ENCODE data around the gene PHKB.
"Not testable (repeated sequence)": the region's sequence is repeated elsewhere in the genome, so short reads cannot be mapped to it uniquely, and the experiment has no call there.

PHKB gene

DNA sequence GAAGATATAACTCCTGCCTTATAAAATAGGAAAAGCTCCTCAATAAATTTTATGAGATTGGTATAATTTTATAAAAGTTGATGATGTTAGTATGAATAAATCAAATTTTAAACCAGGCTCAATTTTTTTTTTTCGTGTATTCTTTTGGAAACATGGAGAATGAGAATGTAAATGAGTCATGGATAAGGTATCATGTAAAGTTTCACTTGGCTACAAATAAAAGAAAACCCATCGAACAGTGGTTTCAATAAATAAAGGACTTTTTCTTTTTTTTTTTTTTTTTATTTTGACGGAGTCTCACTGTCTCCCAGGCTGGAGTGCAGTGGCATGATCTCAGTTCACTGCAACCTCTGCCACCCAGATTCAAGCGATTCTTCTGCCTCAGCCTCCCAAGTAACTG, 67.3 kb downstream of the PHKB start:
- Histone ChIP-seq H3K4me1 (ENCODE audit: low read length) (peaks cover 6% of the 10 kb centered on the region), H3K4me3 (ENCODE audit: low read length) (no peak overlapping the region), H3F3A (ENCODE audit: insufficient read depth, low read length) (0 out of 2 replicates have a peak, but pooled peaks cover 3% of the 10 kb centered on the region), H3K9me2 (replicated peaks; ENCODE audit: insufficient read depth, low read length) (no peaks in the 10 kb centered on the region), H3K27me3 (replicated peaks; ENCODE audit: insufficient read depth, low read length) (no peaks in the 10 kb centered on the region), H4K20me1 (ENCODE audit: insufficient read depth, low read length) (no peaks in the 10 kb centered on the region), H3K36me3 (replicated peaks; ENCODE audit: insufficient read depth, low read length) (no peaks in the 10 kb centered on the region), H3K27ac (ENCODE audit: low read length) (no peak overlapping the region), H3K79me2 (ENCODE audit: low read length) (no peaks in the 10 kb centered on the region; the same call in 1 of the 2 replicates), H2AFZ (ENCODE audit: low read length) (no peak overlapping the region), H3K9ac (ENCODE audit: low read length) (no peak overlapping the region), H3K9me3 (replicated peaks; ENCODE audit: insufficient read depth, low read length) (no peaks in the 10 kb centered on the region), H3K4me2 (ENCODE audit: low read depth, low read length) (no peak overlapping the region)
- no peak for TF ChIP-seq EZH2phosphoT487 (IDR thresholded peaks at IDR 0.05; ENCODE audit: low read length)
- no peak for TF ChIP-seq EZH2 (optimal IDR thresholded peaks at IDR 0.05; ENCODE audit: low read depth, low read length)
- TF ChIP-seq, protein P1, sequence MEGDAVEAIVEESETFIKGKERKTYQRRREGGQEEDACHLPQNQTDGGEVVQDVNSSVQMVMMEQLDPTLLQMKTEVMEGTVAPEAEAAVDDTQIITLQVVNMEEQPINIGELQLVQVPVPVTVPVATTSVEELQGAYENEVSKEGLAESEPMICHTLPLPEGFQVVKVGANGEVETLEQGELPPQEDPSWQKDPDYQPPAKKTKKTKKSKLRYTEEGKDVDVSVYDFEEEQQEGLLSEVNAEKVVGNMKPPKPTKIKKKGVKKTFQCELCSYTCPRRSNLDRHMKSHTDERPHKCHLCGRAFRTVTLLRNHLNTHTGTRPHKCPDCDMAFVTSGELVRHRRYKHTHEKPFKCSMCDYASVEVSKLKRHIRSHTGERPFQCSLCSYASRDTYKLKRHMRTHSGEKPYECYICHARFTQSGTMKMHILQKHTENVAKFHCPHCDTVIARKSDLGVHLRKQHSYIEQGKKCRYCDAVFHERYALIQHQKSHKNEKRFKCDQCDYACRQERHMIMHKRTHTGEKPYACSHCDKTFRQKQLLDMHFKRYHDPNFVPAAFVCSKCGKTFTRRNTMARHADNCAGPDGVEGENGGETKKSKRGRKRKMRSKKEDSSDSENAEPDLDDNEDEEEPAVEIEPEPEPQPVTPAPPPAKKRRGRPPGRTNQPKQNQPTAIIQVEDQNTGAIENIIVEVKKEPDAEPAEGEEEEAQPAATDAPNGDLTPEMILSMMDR (IDR thresholded peaks at IDR 0.05; ENCODE audit: low read length): no peak
- no peak for DNase-seq

GRCh38 chr16:47533744-47534292, 72.7 kb downstream of the PHKB start:
- no peak overlapping the region for H2AFZ ChIP-seq (ENCODE audit: low read length)
- no peak overlapping the region for H3K27ac ChIP-seq (ENCODE audit: low read length)
- no peak overlapping the region for H3K4me2 ChIP-seq (ENCODE audit: low read depth, low read length)
- TF ChIP-seq EZH2 (optimal IDR thresholded peaks at IDR 0.05; ENCODE audit: low read depth, low read length) (no peak), EZH2phosphoT487 (IDR thresholded peaks at IDR 0.05; ENCODE audit: low read length) (no peak)
- TF ChIP-seq, protein P1 (IDR thresholded peaks at IDR 0.05; ENCODE audit: low read length): no peak
- no peak overlapping the region for H3K4me3 ChIP-seq (ENCODE audit: low read length)
- no peak for DNase-seq
- H3K9ac ChIP-seq (ENCODE audit: low read length): no peak overlapping the region
- no peaks in the 10 kb centered on the region for H3K9me3 ChIP-seq (replicated peaks; ENCODE audit: insufficient read depth, low read length)
- H3K4me1 ChIP-seq (ENCODE audit: low read length): no peaks in the 10 kb centered on the region
- no peaks in the 10 kb centered on the region for H3F3A ChIP-seq (ENCODE audit: insufficient read depth, low read length)
- H3K9me2 ChIP-seq (replicated peaks; ENCODE audit: insufficient read depth, low read length): no peaks in the 10 kb centered on the region
- no peaks in the 10 kb centered on the region for H3K27me3 ChIP-seq (replicated peaks; ENCODE audit: insufficient read depth, low read length)
- no peaks in the 10 kb centered on the region for H3K36me3 ChIP-seq (replicated peaks; ENCODE audit: insufficient read depth, low read length)
- H4K20me1 ChIP-seq (ENCODE audit: insufficient read depth, low read length): no peaks in the 10 kb centered on the region
- H3K79me2 ChIP-seq (ENCODE audit: low read length): no peaks in the 10 kb centered on the region

DNA sequence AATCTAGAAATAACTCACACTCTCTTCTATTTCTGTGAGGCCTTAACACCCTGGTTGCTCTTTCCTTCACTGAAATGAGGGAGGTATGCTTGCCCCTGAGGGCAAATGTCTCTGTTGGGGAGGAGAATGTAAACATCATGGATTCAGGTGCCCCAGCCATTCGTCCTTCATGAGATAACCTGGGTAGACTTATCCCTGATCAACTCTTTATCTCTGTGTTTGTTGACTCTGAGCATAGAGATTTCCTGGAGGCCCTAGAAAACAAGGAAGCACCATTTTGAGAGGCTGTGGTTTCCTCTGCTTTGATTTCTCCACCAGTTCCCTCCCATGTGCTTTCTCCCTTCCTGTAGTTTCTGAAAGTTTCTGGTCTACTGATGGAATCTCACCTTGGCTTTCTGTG, 77.3 kb downstream of the PHKB start:
- no peak overlapping the region for H3K4me2 ChIP-seq (ENCODE audit: low read depth, low read length)
- no peak for TF ChIP-seq EZH2phosphoT487 (IDR thresholded peaks at IDR 0.05; ENCODE audit: low read length)
- no peak for TF ChIP-seq EZH2 (optimal IDR thresholded peaks at IDR 0.05; ENCODE audit: low read depth, low read length)
- TF ChIP-seq, protein P1 (IDR thresholded peaks at IDR 0.05; ENCODE audit: low read length): no peak
- no peak overlapping the region for H2AFZ ChIP-seq (ENCODE audit: low read length)

DNA sequence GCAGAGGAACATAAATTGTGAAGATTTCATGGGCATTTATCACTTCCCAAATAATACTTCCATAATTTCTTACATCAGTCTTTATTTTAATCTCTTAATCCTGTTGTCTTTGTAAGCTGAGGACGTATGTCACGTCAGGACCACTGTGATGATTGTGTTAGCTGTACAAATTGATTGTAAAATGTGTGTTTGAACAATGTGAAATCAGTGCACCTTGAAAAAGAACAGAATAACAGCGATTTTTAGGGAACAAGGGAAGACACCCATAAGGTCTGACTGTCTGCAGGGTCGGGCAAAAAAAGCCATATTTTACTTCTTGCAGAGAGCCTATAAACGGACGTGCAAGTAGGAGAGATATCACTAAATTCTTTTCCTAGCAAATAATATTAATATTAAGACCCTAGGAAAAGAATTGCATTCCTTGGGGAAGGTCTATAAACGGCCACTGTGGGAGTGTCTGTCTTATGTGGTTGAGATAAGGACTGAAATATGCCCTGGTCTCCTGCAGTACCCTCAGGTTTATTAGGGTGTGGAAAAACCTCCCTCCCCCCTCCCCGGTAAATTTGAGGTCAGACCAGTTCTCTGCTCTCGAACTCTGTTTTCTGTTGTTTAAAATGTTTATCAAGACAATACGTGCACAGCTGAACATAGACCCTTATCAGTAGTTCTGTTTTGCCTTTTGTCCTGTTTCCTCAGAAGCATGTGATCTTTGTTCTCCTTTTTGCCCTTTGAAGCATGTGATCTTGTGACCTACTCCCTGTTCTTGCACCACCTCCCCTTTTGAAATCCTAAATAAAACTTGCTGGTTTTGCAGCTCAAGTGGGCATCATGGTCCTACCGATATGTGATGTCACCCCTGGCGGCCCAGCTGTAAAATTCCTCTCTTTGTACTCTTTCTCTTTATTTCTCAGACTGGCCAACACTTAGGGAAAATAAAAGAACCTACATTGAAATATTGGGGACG, 78.9 kb downstream of the PHKB start:
- not testable (repeated sequence) for H3K36me3 ChIP-seq (replicated peaks; ENCODE audit: insufficient read depth, low read length); H2AFZ ChIP-seq (ENCODE audit: low read length); H3K79me2 ChIP-seq (ENCODE audit: low read length); H3K4me2 ChIP-seq (ENCODE audit: low read depth, low read length); H3F3A ChIP-seq (ENCODE audit: insufficient read depth, low read length); H4K20me1 ChIP-seq (ENCODE audit: insufficient read depth, low read length); H3K27ac ChIP-seq (ENCODE audit: low read length); H3K9me3 ChIP-seq (replicated peaks; ENCODE audit: insufficient read depth, low read length); H3K9me2 ChIP-seq (replicated peaks; ENCODE audit: insufficient read depth, low read length); H3K4me3 ChIP-seq (ENCODE audit: low read length); H3K9ac ChIP-seq (ENCODE audit: low read length); H3K27me3 ChIP-seq (replicated peaks; ENCODE audit: insufficient read depth, low read length); DNase-seq; H3K4me1 ChIP-seq (ENCODE audit: low read length)

More for the DNA sequence above, 77.3 kb downstream of the PHKB start:
- H3F3A ChIP-seq (ENCODE audit: insufficient read depth, low read length): no peaks in the 10 kb centered on the region
- no peaks in the 10 kb centered on the region for H3K4me1 ChIP-seq (ENCODE audit: low read length)
- no peaks in the 10 kb centered on the region for H3K9me2 ChIP-seq (replicated peaks; ENCODE audit: insufficient read depth, low read length)
- H3K9ac ChIP-seq (ENCODE audit: low read length): no peak overlapping the region
- H3K27me3 ChIP-seq (replicated peaks; ENCODE audit: insufficient read depth, low read length): no peaks in the 10 kb centered on the region
- no peaks in the 10 kb centered on the region for H3K9me3 ChIP-seq (replicated peaks; ENCODE audit: insufficient read depth, low read length)
- H3K27ac ChIP-seq (ENCODE audit: low read length): no peak overlapping the region
- H3K4me3 ChIP-seq (ENCODE audit: low read length): no peak overlapping the region
- no peaks in the 10 kb centered on the region for H3K79me2 ChIP-seq (ENCODE audit: low read length)
- H4K20me1 ChIP-seq (ENCODE audit: insufficient read depth, low read length): no peaks in the 10 kb centered on the region
- H3K36me3 ChIP-seq (replicated peaks; ENCODE audit: insufficient read depth, low read length): no peaks in the 10 kb centered on the region
- no peak for DNase-seq

GRCh38 chr16:47541135-47541534, 80.0 kb downstream of the PHKB start:
- H3K9me2 ChIP-seq (replicated peaks; ENCODE audit: insufficient read depth, low read length); H3F3A ChIP-seq (ENCODE audit: insufficient read depth, low read length): not testable (repeated sequence)

More at GRCh38 chr16:47541135-47541534, 80.0 kb downstream of the PHKB start:
- not testable (repeated sequence) for H3K9ac ChIP-seq (ENCODE audit: low read length); H2AFZ ChIP-seq (ENCODE audit: low read length); H3K4me2 ChIP-seq (ENCODE audit: low read depth, low read length); H3K79me2 ChIP-seq (ENCODE audit: low read length); DNase-seq; H3K4me1 ChIP-seq (ENCODE audit: low read length); H3K36me3 ChIP-seq (replicated peaks; ENCODE audit: insufficient read depth, low read length); H3K27me3 ChIP-seq (replicated peaks; ENCODE audit: insufficient read depth, low read length); H3K9me3 ChIP-seq (replicated peaks; ENCODE audit: insufficient read depth, low read length); H4K20me1 ChIP-seq (ENCODE audit: insufficient read depth, low read length); H3K4me3 ChIP-seq (ENCODE audit: low read length); H3K27ac ChIP-seq (ENCODE audit: low read length)

Measured in MM.1S (cell line).